ENCODE measurements around the gene ERBB4.
"Not testable (repeated sequence)": the region's sequence is repeated elsewhere in the genome, so short reads cannot be mapped to it uniquely, and the experiment has no call there.

ERBB4 gene

DNA sequence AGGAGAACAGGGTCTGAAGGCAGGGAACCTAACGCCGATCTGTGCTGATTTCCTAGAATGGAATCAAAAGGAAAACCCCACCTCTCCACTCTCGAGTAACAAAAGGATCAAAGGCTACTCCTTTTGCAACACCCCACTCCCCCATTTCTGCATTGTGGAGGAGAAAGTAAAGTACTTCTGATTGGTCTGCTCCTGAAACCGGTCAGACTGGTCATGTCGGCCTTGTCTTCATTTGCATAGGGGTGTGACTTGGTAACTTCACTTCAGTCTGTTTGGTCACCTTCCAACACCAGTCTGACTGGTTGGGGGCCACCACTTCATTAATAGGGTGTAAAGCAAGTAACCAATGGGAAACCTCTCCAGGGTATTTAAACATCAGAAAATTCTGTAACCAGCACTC, 771.9 kb downstream of the ERBB4 start:
- DNase-seq: no peak

GRCh38 chr2:211762479-211762878, 776.1 kb downstream of the ERBB4 start:
- no peak for DNase-seq

- no peak for DNase-seq
Observed at GRCh38 chr2:211760103-211760502, 778.5 kb downstream of the ERBB4 start.

DNA sequence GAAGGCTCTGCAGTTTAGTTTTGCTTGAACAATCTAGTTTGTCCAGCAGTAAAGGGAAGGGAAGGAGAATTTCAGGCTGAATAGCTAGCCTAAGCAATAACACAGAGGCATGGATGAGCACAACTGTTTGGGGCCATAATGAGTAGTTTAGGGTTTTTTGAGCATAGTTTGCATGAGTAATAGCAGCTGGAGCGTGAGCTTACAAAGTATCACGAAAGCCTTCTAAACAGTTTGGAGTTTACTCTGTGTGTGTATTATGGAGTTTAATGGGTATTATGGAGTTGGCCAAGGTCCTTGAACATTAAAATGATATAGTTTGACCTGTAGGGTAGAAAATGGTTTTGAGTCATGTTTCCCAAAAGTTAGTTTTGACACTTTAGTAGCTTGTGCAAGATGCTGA, 782.3 kb downstream of the ERBB4 start:
- no peak for DNase-seq

GRCh38 chr2:211755187-211755586, 783.4 kb downstream of the ERBB4 start:
- DNase-seq: no peak

DNA sequence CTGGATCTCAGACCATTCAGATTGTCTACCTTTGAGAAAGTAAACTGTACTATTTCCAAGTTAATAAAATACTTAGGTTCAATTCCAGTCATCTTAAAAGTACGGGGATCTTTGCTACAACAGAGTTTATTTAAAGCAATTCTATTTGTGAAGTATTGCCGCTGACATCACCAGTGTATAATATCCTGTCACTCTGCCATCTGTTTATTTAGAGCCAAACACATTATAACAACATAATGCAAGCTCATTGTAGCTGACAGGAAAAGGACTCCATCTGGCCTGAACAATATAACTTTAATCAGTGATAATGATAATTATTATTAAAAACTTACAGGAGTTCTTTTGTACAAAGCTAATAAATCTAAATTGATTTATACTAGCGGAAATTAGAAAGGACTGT, 786.8 kb downstream of the ERBB4 start:
- DNase-seq: no peak

GRCh38 chr2:211748339-211748738, 790.3 kb downstream of the ERBB4 start:
- DNase-seq: no peak

GRCh38 chr2:211745295-211746097, 793.1 kb downstream of the ERBB4 start:
- DNase-seq: no peak

GRCh38 chr2:211744379-211744778, 794.2 kb downstream of the ERBB4 start:
- no peak for DNase-seq

- no peak for DNase-seq
Observed at GRCh38 chr2:211741966-211742365, 796.6 kb downstream of the ERBB4 start.

DNA sequence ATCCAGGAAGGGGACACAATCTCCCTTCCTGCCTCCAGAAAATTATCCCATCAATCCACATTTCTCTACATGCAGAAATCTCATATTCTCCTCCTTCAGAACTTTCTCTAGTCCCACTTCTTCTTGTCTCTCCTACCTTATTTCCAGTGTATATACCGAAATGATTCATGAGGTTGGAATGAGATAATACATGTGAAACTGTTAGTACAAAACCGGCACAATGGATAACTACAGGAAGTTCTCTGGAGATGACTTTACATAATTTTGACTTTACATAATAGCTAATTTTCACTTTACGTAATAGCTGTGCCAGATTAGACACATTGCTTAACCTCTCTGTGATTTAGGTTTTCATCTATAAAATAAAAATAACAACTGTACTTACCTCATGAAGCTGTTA, 801.3 kb downstream of the ERBB4 start:
- no peak for DNase-seq

DNA sequence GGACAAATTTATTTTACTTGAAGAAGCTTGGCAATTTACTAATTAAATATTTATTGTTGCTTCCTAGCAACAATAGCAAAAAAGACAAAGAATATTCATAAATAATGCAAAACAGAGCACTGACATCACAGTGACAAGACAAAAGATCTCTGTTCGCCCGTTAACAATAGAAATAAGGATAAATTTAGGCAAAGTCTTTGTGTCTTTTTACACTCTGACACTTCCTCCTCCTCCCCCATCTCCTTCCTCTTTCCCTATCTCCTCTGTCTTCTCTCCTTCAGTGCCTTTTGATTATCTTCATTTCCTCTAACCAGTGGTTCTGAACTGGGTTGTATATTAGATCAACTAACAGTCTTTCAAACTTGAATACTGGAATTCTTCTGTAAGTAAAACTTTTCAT, 808.4 kb downstream of the ERBB4 start:
- DNase-seq: no peak

- DNase-seq: no peak
Observed at GRCh38 chr2:211729433-211729832, 809.2 kb downstream of the ERBB4 start.

DNA sequence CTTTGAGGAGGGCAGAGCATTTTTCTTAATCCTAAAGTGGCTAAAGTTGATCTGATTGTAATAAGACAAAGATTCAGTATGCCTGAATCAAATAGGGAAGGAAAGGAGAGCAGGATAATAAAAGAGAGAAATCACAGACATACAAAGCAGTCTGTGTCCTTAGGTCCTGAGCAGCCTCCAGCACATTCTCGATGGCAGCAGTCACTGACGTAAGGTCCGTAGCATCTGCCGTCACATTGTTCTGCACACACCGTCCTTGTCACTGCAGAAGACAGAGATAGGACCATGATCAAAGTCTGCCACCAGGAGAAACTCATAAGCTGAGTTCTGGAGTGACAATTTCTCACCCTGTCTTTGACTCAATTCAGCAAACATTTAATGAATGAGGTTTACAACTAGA, 813.7 kb downstream of the ERBB4 start:
- no peak for DNase-seq

GRCh38 chr2:211723398-211723797, 815.2 kb downstream of the ERBB4 start:
- DNase-seq: no peak

GRCh38 chr2:211722928-211723327, 815.7 kb downstream of the ERBB4 start:
- DNase-seq: no peak

GRCh38 chr2:211721874-211722273, 816.7 kb downstream of the ERBB4 start:
- not testable (repeated sequence) for DNase-seq

DNA sequence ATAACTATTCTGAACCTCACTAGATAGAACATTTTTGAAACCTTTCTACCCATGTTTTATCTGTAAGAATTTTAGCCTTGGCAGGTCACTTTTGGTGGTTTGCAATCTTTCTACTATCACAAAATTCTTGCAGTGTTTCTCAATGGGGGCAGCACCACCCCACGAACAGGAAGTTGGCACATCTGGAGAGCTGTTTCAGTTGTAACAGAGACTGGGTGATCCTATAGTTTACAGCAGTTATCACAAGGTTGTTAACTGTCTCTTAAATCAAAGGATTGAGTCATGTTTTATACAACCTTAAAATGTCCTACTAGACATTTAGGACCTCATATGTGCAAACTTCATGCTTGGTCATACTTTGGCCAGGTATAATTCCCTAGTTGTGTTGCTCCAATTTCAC, 829.2 kb downstream of the ERBB4 start:
- no peak for DNase-seq

- DNase-seq: no peak
Observed at GRCh38 chr2:211692689-211693088, 845.9 kb downstream of the ERBB4 start.

- DNase-seq: no peak
Observed at GRCh38 chr2:211690736-211691135, 847.9 kb downstream of the ERBB4 start.

DNA sequence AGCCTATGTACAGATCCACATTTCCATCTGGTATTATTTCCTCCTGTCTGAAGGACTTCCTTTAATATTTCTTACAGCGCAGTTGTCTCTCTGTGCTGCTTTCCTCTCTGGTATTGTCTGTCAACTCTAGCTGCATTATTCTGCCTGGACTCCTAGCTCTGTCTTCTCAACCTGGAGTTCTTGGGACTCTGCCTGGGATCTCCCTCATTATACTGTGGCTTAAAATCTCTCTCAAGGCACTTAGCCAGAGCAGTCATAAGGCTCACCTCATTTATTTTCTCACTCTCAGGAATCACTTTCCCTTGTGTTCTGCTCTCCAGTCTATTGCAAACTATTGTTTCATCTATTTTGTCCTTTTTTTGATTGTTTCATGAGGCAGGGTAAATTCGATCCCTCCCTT, 850.4 kb downstream of the ERBB4 start:
- DNase-seq: no peak

GRCh38 chr2:211674715-211675114, 863.9 kb downstream of the ERBB4 start:
- no peak for DNase-seq

DNA sequence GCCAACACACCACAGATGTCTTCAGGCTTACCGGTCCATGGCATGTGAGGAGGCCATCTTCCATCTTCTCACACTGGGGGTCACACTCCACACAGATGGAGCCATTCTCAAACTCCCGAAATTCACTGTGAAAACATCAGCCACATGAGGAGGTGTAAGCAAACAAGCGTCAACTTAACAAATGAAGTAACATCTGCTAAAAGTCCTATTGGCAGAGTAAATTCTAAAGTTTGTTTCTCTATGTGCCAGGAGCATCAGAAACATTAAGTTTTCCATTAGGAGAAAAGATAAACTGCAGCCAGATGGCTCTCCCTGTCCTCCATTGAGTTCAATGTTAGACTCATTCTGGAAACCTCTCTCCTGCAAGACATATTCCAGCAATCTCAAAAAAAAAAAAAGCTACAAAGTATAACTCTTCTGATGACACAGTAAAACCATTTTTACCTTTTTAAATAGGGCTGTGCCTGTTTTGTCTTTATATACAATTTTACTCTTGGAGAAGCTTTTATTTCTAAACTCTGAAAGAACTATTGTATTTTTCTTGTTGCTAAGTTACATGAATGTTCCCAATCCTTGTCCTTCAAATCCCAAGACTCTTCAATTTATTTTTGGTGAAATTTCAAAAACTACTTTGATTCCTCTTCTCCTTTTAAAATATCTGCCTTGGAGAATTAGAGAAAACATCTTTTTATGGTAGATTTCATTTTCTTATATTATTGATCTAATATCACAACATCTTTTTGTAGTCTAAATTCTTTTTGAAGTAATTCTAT, 865.3 kb downstream of the ERBB4 start:
- DNase-seq: no peak

DNA sequence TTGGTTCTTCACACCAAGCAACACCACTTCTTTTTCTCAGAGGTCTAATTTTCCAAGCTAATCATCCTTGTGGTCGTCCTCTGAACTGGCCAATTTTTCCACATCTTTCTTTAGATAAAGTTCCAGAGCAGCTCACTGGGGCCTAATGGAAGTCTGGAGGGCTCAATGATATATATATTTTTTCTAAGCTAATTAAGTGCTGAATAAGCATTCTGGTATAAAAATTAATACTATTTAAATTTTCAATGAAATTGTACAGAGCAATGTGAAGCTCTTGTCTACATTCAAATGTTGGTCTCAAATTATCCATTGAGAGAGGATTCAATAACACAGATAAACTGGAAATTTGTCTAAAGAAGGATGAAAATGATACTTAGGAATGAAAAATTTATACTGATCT, 866.6 kb downstream of the ERBB4 start:
- no peak for DNase-seq
